ENCODE measurements around the gene RAB8B. TPM values are rescaled to one million over a fixed set of nuclear protein-coding genes. Genes with fewer than 3 reads are reported as not detected.
A peak's percentile ranks its signal among the peaks of the same experiment; 100 is the strongest.

The RAB8B gene
- total and polyA plus RNA-seq, 2 of the 13 experiments (the other 11 are each of a cell fraction or from before 2014, with no cell fraction given), result 6.8 to 14.2 TPM

- TF ChIP-seq GMEB1 (CRISPR knock-in tag; IDR thresholded peaks at IDR 0.05; ENCODE audit: borderline replicate concordance) (peak; percentile 68), HNRNPL (IDR thresholded peaks at IDR 0.05; ENCODE audit: low read depth, low read length) (0 out of 2 replicates have a peak, but pooled peaks have one; percentile 33), CREM (IDR thresholded peaks at IDR 0.05) (peak; percentile 95), CREM (CRISPR knock-in tag; IDR thresholded peaks at IDR 0.05) (peak; percentile 76; the same call in 1 of the 2 replicates), SP1 (IDR thresholded peaks at IDR 0.05) (no peak), SP1 (CRISPR knock-in tag; IDR thresholded peaks at IDR 0.05) (peak; percentile 72), ELF1 (CRISPR knock-in tag; IDR thresholded peaks at IDR 0.05) (no peak; the same call in 1 of the 2 replicates), FOXK1 (CRISPR knock-in tag; IDR thresholded peaks at IDR 0.05; ENCODE audit: borderline replicate concordance, low read depth) (peak; percentile 58; the same call in 1 of the 2 replicates), SAP130 (CRISPR knock-in tag; IDR thresholded peaks at IDR 0.05; ENCODE audit: low read depth) (peak; percentile 74), GABPB1 (CRISPR knock-in tag; IDR thresholded peaks at IDR 0.05) (peak; percentile 78), ZFY (CRISPR knock-in tag; IDR thresholded peaks at IDR 0.05) (0 out of 2 replicates have a peak, but pooled peaks have one; percentile 20), ZBTB46 (CRISPR knock-in tag; IDR thresholded peaks at IDR 0.05; ENCODE audit: borderline replicate concordance) (0 out of 2 replicates have a peak, but pooled peaks have one; percentile 9), ZNF230 (CRISPR knock-in tag; IDR thresholded peaks at IDR 0.05) (no peak), MLX (CRISPR knock-in tag; IDR thresholded peaks at IDR 0.05) (no peak), PPARG (CRISPR knock-in tag; conservative IDR thresholded peaks at IDR 0.05) (no peak; the same call in 1 of the 2 replicates), CSRNP1 (CRISPR knock-in tag; IDR thresholded peaks at IDR 0.05) (no peak), HNF1B (CRISPR knock-in tag; IDR thresholded peaks at IDR 0.05) (peak; percentile 6; the same call in 1 of the 2 replicates), ZKSCAN8 (CRISPR knock-in tag; IDR thresholded peaks at IDR 0.05; ENCODE audit: borderline replicate concordance) (no peak), MYPOP (CRISPR knock-in tag; IDR thresholded peaks at IDR 0.05) (no peak)
These were observed at the start of gene RAB8B (continued) for GRCh38 chr15:63188926-63189871.

Data from HepG2 (cell line).